M059J (cell line): ENCODE measurements around the gene ADAMTSL2. TPM values are rescaled to one million over a fixed set of nuclear protein-coding genes. Genes with fewer than 3 reads are reported as not detected.

Source experiments
- DNase-seq: peaks from one replicate; pipeline ENCODE4 v3.0.0-alpha.2; 2012; ENCODE audit warnings: low read depth
- total RNA-seq: library from RNA; depleted of rRNA; stranded (reverse); fragments of >200 nt; shearing (Covaris generic); gene quantifications from 2 replicates; pipeline ENCODE4 v1.2.3, GENCODE V29; 2014

Gene ADAMTSL2
- total RNA-seq, 1 experiment from 2014 or later, result 0.10 TPM

DNA sequence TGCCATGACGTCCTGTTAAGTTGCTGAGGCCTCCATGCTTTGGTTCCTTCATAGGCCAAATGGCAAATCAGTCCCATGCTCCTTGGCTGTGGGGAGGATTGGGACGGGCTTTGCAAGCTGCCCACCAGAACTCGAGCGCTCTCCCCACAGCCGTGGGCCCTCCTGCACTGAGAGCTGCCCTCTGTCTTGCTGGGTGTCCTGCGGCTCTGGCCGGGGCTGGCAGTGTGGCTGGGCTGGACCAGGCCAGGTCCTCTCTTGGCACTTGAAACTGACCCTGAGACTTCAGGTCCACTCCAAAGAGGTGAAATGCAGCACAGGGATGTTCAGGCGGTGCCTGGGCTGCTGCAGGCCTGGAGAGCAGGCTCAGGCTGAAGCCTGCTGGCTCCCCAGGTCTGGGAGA lies 16.8 kb upstream of the ADAMTSL2 start:
- DNase-seq, result no peak

DNA sequence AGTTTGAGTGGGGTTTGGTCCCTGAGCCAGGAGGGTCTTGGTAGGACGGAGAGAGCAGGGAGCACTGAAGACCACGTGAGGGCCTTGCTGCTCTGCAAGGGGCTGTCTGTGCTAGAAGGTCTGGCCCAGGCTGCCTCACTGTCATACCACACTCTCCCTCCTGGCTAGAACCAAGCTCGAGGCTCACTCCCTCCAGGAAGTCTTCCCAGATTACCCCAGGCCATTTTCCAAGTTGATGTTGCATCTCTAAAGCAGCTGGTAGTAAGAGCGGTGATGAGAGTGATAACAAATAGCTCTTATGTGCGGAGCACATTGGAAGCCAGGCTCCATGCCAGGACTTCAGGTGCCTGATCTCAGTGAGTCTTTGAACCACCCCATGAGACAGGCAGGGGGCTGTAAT lies 16.3 kb upstream of the ADAMTSL2 start:
- DNase-seq, result no peak

DNA sequence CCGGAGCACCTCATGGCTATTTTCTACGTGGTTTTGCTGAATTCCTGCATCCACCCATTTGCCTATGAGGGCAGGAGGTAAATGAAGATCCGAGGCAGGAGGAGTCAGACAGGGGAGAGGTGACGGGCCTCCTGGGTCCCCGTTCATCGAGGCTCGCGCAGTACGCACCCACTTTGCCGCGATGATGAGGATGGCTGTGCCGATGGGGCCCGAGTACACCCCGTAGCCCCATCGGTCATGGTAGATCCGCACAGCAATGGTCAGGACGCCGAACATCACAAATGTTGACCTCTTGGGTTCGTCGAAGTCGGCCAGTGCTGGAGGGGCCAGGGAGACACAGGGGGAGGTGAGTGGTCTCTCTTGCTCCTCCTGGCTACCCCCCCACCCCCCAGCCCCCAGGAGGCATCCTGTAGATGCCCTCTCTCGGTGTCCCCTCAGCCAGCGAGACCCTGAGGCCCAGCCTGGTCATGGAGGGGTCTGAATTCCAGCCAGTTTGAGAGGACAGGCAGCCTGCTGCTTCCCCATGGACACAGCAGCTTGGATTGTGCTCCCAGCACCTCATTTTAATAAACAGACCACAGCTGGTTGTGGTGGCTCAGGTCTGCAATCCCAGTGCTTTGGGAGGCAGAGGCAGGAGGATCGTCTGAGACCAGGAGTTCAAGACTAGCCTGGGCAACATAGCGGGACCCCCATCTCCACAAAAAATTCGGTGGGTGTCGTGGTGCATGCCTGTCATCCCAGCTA lies 15.6 kb upstream of the ADAMTSL2 start:
- DNase-seq, result no peak

DNA sequence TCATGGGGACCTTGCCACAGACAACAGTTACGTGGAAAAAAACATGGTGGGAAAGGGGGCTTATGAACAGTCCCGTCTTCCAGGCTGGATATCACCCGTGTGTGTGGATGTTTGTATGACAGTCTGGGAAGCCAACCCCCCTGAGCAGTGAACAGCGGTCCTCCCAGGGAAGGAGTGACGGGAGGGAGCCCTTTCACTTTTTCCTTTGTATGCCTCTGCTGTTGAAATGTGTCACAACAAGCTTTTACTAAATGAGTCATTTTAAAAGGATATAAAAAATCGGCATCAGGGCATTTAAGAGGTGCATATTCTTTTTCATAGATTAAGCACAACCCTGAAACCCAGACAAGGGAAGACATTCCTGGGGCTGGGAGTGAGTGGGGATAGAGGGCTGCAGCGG lies 14.8 kb upstream of the ADAMTSL2 start:
- peak; percentile 57 for DNase-seq

DNA sequence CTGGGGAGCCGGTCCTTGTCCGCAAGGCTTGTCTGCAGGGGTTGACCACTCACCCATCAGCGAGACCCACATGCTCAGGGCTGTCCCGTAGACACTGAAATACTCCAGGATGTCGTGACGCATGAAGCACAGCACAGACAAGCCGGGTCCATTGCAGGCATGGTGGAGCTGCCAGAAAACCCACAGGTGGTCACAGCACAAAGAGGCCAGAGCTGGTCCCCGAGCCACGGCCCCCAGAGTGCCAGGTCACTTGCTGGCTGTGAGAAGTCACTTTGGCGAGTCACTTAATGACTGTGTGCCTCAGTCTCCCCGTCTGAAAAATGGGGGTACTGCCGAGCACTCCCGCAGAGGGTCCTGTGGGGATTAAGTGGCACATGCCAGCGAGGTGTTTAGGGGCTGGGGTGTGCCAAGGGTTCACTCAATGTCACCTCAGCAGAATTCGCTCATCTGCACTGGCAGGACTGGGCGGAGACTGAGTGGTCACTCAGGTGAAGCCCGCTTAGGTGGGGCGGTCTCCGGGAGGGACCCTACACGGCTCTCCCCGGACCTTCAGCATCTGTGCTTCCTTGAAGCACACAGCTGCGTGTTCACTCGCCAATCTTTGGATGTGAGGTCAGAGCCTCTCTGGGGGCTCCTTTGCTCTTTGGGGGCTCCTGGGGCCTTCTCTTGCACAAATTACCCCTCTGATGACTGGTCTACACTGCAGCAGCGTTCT lies 14.2 kb upstream of the ADAMTSL2 start:
- no peak for DNase-seq

DNA sequence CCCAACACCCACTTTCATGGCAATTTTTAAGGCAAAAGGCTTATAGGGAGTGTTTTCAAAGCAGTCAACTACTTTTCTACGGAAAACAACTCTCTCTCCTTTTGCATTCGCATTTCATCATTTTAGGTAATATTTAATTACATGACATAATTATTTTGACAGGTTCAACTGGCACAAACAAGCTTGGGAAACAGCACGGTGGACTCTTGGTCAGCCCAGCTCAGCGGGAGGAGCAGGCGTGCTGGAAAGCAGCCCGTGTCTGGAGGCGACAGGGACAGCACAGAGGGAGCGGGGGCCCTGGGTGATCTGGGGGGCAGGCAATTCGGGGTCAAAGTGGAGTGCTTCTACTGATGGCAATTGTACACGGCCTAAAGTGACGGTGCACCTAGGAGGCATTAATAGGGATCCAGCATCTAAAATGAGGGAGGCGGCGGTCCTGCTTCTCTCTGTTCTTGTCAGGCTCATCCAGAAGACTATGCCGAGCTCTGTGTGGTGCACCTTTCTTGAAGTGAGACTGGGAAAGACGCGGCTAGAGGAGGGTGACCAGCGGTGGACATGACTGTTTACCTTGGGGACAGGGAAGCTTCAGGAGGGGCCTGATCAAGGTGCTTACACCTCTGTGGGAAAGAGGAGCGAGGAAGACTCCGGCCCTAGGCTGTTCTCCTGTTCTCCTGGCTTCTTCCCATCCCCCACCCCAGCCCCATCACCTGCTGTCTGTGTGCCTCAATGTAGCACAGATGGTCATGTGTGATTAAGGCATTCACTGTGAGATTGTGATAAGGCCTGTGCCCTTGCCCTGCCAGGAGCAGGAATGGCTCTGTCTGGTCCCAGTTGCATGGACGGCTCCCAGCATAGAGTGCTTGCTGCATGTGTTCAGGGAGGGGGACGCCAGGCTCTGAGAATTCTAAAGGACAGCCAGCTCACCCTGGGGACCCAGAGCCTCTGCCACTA lies 13.1 kb upstream of the ADAMTSL2 start:
- DNase-seq, result no peak

DNA sequence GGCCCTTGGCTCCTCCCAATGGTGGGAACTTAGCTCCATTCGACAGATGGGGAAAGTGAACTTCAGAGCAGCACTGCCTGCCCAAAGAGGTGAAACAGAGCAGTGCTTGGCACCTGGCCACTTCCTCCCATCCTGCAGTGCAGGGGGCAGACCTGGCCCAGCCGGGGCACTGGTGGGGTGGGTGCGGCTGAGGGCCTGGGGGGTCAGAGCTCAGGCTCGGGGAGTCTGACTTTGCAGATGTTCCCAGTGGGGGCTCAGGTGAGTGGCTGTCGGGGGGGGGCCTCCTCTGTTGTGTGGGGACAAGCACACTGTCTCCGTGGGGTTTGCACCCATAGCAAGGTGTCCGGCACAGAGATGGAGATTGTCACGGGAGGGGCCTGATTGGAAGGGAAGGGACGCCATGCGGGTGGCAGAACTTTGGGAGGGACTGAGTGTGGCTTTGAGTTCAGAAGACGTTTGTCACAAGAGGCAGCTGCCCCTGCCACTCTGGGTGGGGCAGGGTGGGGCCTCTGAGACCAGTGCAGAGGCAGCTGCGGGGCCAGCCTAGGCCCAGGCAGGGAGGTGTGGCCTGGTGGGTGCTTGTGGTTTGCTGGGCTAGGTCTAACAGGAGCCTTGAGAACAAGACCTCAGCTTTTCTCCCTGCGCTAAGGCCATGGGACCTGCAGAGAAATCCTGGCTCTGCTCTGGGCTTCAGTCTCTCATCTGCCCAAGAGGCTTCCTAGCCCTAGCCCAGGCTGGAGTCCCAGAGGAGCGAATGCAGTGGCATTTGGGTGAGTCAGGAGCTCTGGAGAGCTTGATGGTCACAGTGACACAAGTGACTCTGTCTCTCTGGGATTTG lies 12.2 kb upstream of the ADAMTSL2 start:
- DNase-seq, result no peak

DNA sequence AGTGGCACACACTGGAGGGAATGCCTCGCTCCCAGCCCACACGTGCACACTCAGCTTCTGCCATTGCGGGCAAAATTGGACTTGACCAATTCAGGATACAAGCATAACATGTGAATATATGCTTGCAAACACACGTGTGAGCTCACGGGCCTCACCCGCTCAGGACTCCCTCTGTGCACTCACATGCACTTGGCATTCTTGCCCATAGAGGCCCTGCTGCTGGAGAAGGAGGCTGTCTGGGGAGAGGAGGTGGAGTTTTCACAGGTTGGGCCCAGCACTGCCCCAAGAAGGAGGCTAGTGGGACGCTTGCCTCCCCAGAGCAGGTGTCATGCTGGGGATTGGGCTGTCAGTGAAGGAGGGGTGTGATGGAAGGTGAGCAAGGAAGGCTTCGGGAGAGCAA lies 11.4 kb upstream of the ADAMTSL2 start:
- no peak for DNase-seq

DNA sequence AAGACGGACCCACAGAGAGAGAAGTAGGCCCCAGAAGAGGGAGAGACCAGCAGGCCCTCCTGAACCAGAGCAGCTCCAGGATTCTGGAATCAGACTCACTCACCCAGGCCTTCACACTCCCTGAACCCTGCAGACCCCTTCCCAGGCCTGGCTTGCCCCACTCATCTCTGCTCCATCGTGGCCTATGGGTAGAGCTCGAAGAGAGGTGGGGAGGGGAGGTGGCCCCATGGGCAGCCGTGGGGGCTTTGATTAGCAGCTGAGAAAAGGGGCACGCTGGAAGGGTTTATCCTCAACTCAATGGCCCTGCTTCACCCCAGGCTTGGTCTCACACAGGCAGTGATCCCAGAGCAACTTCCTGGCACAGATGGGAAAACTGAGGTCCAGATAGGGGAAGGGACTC lies 10.4 kb upstream of the ADAMTSL2 start:
- DNase-seq, result no peak

DNA sequence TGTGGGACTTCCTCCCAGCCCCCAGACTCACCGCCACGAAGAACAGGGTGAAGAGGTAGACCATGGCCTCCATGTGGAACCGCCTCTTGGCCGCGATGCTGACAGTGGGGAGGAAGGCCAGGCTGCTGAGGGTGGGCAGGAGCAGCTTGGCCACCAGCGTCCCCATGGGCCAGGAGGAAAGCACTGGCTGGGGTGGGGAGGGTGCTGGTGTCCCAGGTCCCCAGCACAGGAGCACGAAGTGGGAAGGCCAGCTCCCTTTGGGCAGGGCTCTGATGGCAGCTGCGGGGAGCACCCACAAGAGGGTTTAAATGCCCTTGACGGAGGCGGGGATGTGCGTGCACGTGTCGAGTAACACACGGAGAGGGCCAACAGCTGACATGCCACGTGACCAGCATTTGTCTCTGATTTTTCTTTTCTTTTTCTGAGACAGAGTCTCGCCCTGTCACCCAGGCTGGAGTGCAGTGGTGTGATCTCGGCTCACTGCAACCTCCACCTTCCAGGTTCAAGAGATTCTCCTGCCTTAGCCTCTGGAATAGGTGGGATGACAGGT lies 9.8 kb upstream of the ADAMTSL2 start, which contains the start of gene MYMK:
TSS of gene MYMK (minus strand) at position 281 of the 550 bp plus-strand sequence. CDS start at position 166, 115 bp downstream.
- DNase-seq, result no peak

DNA sequence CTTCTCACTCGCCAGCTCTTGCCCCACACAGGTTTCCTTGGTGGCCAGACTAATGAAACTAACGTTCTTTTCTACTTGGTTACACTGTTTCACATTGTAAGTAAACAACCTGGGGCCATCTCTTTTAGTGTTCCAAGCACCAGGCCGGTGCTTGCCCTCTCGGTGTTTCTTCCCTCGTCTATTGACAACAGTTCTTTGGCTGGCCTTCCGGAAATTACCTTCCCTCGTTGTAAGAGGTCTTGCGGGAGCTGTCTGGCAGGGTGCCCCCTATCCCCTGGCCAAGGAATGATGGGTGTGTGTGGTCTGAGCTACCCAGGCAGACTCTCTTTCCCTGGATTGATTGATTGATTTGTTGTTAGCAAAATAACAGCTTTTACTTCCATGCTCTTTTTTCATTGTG lies 8.8 kb upstream of the ADAMTSL2 start:
- no peak for DNase-seq

DNA sequence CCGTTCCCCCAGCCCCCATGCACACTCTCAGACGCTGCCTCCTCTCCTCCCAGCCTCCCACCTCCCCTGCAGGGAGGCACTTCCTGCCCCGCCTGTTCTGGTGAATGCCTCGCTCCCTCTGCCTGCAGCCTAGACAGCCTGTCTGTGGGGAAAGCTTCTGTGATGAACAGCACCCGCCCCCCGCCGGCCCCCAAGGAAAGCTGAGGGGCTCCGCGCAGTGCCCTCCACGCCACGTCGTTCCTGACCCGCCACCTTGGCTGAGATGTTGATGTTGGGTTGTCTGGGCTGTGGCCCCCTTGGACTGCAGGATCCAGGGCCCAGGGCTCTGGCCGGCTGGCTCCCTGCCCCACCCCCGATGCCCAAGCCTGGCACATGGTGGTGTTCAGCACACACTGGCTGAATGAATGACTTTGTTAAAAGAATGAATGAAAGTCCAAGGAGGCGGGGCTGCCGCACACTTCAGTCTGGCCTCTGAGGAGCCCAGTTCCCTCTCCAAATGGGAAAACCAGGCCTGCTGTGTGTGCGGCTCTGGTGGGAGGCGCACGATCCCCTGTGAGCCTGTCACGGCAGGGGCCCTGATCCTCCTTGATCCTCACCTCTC lies 7.7 kb upstream of the ADAMTSL2 start:
- DNase-seq, result no peak

DNA sequence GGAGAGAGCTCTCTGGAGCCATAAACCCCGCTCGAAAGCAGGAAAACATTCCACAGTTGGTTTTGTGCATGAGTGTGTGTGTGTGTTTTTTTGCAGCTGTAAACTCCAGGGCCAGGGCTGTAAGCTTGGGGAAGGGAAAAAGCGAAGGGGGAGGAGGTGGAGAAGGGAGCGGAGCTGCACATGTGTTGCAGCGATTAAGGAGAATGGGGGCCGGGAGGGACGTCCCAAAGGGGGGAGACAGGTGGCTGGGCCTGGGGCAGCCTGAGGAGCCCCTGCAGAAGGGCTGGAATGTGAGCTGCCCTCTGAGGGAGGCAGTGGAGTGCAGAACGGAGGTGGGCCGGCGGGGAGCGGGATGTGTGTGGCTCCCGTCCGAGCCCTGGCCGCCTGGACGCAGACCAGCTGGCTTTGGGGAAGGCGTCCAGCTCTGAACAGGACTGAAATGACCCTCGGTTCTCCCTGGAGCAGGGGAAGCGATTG lies 7.0 kb upstream of the ADAMTSL2 start:
- no peak for DNase-seq

DNA sequence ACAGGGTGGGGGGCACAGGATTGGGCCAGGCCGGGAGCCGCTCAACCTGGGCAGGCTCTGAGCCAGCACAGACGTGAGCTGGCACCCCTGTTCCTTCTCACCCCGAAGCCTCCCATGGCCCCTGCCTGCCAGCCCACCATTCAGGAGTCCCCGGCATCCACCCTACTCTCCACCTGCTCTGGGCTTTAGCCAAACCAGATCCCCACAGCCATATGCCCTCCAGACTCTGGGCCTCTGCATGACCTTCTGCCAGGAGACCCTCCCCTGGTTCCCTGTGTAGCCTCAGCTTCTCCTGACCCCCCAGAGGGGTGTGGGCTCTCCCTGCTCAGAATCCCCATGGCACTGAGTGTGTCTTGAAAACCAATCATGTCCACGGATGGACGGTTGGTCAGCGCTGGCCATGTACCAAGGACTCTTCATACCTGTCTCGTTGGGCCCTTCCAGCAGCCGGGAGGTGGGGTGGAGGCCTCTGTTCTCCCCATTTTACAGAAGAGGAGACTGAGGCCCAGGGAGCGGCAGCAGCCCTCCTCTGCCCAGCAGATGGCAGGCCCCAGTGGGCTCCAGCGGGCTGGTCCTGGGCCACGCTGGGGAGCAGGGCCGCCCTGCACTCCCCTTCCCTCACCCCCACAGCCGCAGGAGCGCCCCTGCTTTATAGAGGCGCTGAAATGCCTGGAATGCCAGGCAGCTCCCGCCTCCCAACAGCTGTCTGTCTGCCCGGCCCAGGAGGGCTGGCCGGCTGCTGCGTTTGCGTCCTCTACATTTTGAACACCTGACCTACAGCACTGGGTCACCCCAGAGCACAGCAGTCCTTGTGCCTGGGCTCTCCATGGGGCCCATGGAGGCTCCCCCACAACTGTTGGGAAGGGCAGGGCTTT lies 6.3 kb upstream of the ADAMTSL2 start:
- DNase-seq, result no peak

DNA sequence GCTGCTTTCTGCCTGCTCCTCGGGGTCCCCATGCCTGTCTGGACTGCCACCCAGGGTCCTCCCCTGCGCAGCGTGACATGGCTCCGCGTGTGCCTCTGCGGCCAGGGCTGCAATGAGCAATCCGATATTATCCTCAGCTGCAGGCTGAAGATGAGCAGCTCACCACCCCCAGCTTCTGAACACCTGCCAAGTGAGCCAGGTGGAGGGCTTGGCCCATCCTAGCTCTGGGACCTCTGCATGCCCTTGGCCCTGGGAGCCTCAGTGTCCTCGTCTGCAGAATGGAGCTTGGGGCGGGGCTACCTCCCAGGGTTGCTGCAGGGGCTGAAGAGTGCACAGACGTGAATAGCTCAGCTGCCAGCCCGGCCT lies 5.6 kb upstream of the ADAMTSL2 start:
- no peak for DNase-seq

DNA sequence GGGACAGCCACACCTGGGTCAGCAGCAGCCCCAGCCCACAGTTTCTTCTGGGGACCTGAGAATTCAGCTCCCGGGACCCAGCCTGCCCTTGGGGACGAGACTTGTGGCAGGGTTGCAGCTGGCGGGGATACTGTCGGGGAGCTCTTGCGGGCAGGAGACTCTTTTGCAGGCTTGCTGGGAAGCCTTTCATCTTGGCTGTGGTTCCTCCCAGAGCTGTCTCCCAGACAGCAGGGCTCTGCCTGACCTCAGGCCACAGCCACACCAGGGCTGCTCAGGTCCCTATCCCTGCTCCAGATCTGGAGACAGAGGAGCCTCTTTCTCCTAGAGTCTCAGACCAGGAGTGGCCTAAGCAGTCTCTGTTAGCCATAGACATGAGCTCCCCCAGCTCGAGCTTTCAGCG lies 5.0 kb upstream of the ADAMTSL2 start:
- no peak for DNase-seq

DNA sequence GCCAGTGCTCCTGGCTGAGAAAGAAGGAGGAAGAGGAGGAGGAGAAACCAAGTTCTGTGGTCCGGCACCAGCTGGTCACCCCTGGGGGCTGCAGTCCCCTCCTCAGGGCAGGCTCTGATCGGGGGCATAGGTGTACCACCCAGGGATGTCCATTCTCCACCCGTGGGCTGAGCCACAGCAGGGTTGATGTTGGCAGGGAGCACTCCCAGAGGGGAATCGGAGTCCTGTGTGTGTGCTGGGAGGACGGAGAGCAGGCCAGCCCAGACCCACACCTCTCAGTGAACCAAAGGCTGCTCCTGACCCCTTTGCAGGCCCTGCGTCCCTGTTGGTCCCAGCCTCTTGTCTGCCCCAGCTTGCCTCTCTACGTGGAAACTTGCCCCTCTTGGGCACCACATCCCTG lies 4.6 kb upstream of the ADAMTSL2 start:
- DNase-seq, result no peak

DNA sequence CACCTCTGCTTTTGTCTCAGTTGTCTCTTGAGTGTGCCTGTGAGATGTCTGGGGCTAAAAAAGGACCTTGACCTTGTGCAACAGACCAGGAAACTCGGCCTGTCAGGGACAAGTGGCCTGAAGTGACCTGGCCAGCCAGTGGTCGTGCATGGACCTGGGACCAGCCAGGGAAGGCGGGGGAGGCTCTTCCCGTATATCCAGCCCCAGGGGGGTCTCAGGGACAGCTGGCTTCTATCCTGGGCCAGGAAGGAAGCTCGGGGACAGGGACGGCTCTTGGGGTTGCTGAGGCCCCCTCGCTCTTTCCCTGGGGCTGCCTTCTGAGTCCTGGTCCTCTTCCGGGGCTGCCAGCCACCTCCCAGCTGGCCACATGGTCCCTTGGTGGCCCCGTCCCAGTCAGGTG lies 3.2 kb upstream of the ADAMTSL2 start:
- no peak for DNase-seq

DNA sequence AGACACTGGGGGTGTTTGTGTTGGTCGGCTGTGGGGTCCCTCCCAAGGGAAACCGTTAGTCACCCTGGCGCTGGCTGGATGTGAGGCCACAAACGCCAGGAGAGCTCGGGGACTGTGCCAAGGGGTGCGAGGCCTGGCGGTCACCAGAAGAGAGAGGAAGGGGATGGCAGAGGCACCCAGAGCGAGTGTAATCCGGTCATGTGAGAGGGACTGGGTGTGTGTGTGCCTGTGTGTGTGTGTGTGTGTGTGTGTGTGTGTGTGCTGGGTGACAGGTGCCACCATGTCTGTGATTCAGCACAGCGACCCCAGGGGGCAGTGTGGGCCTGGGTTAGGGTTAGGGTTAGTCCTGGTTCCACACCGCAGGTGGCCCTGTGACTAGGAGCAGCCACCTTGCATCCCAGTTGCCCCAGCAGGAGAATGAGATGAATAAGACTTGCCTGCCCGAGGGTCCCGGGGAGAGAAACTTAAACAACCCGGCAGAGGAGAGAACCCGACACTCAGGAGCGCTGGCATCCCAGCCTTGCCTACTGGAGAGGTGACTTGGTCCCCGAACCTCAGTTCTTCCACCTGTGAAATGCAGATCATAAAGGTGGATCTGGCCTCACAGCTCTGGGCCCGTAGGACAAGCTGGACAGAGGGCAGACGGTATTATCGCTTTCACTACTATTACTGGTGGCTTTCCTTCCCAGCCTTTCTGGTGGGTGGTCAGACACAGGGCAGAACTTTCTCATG lies 1.4 kb upstream of the ADAMTSL2 start:
- DNase-seq, result peak; percentile 39
